Suprapubic skin (tissue), 4 donors: ENCODE data around the gene FERMT2.

Source experiments
- POLR2A ChIP-seq, 2 donors: fragments of 450-650 bp; IDR thresholded peaks; one replicate each; pipeline ENCODE4 v1.6.1; 2017; ENCODE audit warnings: antibody characterized with exemption in 2 of 2, mild to moderate bottlenecking in 2 of 2, moderate library complexity in 2 of 2
- POLR2AphosphoS5 ChIP-seq, 3 donors: sonication (generic); formaldehyde crosslinking; IDR thresholded peaks; one replicate each; pipeline ENCODE4 v1.6.1; 2017; ENCODE audit warnings: antibody characterized with exemption in 3 of 3
- TF ChIP-seq, protein P1 (sequence below), 2 donors: fragments of 200-600 bp in 1 of 2; fragments of 450-650 bp in 1 of 2; sonication (generic) in 1 of 2; IDR thresholded peaks; one replicate each; pipeline ENCODE4 v1.5.1; 2016 to 2019; ENCODE audit warnings: antibody characterized with exemption in 2 of 2, mild to moderate bottlenecking in 1 of 2, moderate library complexity in 1 of 2

DNA sequence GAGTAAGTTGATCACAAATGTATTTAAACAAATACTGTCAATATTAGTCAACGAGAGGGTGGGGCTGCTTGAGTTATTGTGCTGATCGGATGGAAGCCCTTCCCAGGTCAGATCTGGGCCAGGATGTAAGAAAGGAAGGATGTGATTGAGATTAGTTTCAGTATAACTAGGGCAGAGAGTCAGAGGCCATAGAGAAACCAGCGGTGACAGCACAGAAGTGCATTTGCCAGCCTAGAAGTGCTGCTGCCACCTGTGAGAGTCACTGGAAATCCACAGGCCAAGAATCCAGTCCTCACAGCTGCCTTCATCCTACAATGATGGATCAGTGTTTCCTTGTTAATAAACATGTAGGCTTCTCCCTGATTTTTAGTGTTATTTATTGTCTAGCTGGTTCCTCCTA, 9.8 kb upstream of the FERMT2 start:
- TF ChIP-seq, protein P1, sequence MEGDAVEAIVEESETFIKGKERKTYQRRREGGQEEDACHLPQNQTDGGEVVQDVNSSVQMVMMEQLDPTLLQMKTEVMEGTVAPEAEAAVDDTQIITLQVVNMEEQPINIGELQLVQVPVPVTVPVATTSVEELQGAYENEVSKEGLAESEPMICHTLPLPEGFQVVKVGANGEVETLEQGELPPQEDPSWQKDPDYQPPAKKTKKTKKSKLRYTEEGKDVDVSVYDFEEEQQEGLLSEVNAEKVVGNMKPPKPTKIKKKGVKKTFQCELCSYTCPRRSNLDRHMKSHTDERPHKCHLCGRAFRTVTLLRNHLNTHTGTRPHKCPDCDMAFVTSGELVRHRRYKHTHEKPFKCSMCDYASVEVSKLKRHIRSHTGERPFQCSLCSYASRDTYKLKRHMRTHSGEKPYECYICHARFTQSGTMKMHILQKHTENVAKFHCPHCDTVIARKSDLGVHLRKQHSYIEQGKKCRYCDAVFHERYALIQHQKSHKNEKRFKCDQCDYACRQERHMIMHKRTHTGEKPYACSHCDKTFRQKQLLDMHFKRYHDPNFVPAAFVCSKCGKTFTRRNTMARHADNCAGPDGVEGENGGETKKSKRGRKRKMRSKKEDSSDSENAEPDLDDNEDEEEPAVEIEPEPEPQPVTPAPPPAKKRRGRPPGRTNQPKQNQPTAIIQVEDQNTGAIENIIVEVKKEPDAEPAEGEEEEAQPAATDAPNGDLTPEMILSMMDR (IDR thresholded peaks at IDR 0.05) = no peak
- no peak for TF ChIP-seq POLR2AphosphoS5 (IDR thresholded peaks at IDR 0.05)
- no peak for TF ChIP-seq POLR2A (IDR thresholded peaks at IDR 0.05)
